ENCODE results near the gene GATA3.

The GATA3 gene

GRCh38 chr10:8037941-8038894 lies 16.3 kb upstream of the GATA3 start:
- DNase-seq, result no peak

GRCh38 chr10:8039321-8039881 lies 15.1 kb upstream of the GATA3 start:
- DNase-seq, result no peak

- DNase-seq, result no peak
These were observed 13.8 kb upstream of the GATA3 start for GRCh38 chr10:8040651-8041050.

GRCh38 chr10:8041284-8041991 lies 13.1 kb upstream of the GATA3 start:
- no peak for DNase-seq

- DNase-seq, result no peak
These were observed 12.3 kb upstream of the GATA3 start for GRCh38 chr10:8041992-8042720.

GRCh38 chr10:8042721-8043568 lies 11.5 kb upstream of the GATA3 start:
- DNase-seq, result no peak

GRCh38 chr10:8043569-8044306 lies 10.8 kb upstream of the GATA3 start:
- peak; percentile 64 for DNase-seq

- no peak for DNase-seq
These were observed 10.1 kb upstream of the GATA3 start for GRCh38 chr10:8044331-8044907.

- DNase-seq, result peak; percentile 43
These were observed 9.4 kb upstream of the GATA3 start for GRCh38 chr10:8044908-8045725.

- DNase-seq, result no peak
These were observed 8.6 kb upstream of the GATA3 start for GRCh38 chr10:8045726-8046494.

GRCh38 chr10:8047452-8048280 lies 6.8 kb upstream of the GATA3 start:
- no peak for DNase-seq

GRCh38 chr10:8048281-8049008 lies 6.0 kb upstream of the GATA3 start:
- peak; percentile 55 for DNase-seq

- peak; percentile 48 for DNase-seq
These were observed 5.2 kb upstream of the GATA3 start for GRCh38 chr10:8049045-8049864.

- peak; percentile 33 for DNase-seq
These were observed 4.5 kb upstream of the GATA3 start for GRCh38 chr10:8049865-8050555.

- DNase-seq, result peak; percentile 51
These were observed 3.9 kb upstream of the GATA3 start for GRCh38 chr10:8050556-8051108.

Data from stimulated activated CD4-positive, alpha-beta T cell treated with anti-CD3 and anti-CD28 coated beads, Interleukin-15, amount 100 ng/mL, for 24 hours (primary cell).